HG03060 (cell line): ENCODE results near the gene MRPS23.
"Not testable (repeated sequence)": the region's sequence is repeated elsewhere in the genome, so short reads cannot be mapped to it uniquely, and the experiment has no call there.

Experiments used
- ATAC-seq: cut with Tn5 transposase; IDR thresholded peaks from one replicate; pipeline ENCODE4 v1.9.1; 2021; ENCODE audit warnings: low read depth, moderate number of reproducible peaks; ENCODE audit not compliant: unreplicated experiment

MRPS23 gene

GRCh38 chr17:57864273-57864672 lies 14.4 kb upstream of the MRPS23 start:
- ATAC-seq: no peak

GRCh38 chr17:57862694-57863667 lies 13.1 kb upstream of the MRPS23 start:
- no peak for ATAC-seq

DNA sequence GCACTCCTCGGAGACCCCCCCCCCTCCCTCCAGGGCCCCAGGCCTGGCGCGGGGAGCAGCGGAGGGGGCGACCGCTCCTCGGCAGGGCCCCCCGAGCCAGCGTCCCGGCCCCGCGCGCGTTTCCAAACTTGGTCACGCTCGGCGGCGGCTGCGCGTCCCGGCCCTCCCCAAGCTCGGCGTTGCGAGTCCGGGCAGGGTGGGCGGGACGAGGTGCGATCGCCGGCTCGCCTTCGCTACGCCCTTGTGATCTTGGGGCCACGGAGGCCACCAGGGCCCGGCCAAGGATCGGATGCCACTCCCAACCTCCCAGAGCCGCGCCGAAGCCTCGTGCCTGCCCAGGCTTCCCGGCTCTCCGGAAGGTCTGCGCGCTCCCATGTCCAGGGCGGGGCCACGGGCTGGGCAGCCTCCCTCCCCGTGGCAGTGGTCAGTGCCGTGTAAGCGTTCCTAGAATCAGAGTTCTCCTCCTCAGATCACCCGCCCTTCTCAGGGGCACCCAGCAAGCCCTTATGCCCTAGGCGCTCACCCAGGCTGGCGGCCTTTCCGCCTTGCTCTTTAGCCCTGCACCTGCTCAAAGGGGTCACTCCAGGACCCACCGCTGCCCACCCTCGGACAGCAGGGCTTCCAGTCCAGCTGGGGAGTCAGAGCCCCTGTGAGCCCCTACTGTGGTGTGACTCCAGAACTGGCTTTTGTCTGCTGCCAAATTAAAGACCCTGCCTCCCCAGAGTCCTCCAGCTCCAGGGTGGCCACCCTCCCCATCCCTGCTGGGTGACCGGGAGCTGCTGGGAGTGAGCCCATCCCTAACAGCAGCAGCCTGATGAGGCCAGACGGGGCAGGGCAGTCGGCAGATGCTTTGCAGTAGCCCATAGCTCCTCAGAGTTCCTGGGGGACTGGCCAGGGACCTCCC lies 12.2 kb upstream of the MRPS23 start:
- ATAC-seq: no peak

- ATAC-seq: no peak
Measured at GRCh38 chr17:57861000-57861789, 11.4 kb upstream of the MRPS23 start.

- ATAC-seq: no peak
Measured at GRCh38 chr17:57860414-57860999, 10.7 kb upstream of the MRPS23 start.

- ATAC-seq: no peak
Measured at GRCh38 chr17:57859601-57860413, 10.0 kb upstream of the MRPS23 start.

DNA sequence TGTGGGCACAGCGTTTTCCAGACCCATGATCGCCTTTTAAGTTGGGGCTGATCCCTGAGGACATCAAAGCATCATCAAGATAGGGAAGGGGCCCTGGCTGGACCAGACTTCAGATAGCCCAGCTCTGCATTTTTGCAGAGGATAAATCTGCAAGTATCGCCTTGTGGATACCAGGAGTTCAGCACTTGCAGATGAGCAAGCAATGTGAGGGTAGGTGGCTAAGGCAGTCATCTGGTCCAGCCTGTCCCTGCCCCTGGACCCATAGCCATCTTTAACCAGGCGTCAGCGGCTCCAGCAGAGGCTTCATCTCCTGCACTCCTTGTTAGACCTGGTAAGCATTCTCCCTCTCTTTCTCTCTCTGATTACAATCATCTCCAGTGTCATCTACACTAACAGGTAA lies 9.0 kb upstream of the MRPS23 start:
- no peak for ATAC-seq

DNA sequence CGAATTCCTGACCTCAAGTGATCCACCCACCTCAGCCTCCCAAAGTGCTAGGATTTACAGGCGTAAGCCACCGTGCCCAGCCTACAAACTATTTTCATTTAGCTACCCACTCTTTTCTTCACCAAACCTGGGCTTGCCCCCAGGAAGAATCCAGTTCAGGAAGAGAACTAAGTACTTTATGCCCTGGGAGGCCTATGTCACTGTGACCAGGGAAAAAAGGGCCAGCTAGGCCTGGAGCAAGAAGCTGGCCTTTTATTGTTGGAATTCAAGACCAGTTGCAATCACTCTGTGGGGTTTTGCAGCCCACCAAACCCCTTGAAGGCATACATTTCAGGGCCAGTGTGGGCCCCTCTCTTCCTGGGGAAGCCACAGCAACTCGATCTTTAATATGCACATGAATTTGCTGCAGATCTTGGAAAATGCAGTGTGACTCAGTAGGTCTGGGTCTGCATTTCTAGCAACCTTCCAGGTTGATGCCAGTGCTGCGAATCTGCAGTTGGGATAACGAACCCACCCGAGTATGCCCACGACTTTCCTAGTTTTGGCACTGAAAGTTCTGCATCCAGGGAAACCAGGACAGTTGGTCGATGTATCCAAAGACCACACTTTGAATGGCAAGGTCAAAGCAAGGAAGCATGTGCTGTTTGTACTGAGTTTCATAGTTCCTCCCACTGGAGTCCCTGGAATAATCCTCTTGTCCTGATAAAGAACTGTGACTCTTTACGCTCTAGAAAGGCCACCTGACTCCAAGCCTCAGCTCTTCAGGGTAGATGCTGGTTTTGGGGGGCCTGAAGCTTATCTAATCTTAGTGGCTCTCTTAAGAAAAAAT lies 7.2 kb upstream of the MRPS23 start:
- no peak for ATAC-seq

- no peak for ATAC-seq
Measured at GRCh38 chr17:57855391-57856035, 5.7 kb upstream of the MRPS23 start.

- no peak for ATAC-seq
Measured at GRCh38 chr17:57853695-57854094, 3.9 kb upstream of the MRPS23 start.

GRCh38 chr17:57852955-57853328 lies 3.1 kb upstream of the MRPS23 start:
- ATAC-seq: no peak

DNA sequence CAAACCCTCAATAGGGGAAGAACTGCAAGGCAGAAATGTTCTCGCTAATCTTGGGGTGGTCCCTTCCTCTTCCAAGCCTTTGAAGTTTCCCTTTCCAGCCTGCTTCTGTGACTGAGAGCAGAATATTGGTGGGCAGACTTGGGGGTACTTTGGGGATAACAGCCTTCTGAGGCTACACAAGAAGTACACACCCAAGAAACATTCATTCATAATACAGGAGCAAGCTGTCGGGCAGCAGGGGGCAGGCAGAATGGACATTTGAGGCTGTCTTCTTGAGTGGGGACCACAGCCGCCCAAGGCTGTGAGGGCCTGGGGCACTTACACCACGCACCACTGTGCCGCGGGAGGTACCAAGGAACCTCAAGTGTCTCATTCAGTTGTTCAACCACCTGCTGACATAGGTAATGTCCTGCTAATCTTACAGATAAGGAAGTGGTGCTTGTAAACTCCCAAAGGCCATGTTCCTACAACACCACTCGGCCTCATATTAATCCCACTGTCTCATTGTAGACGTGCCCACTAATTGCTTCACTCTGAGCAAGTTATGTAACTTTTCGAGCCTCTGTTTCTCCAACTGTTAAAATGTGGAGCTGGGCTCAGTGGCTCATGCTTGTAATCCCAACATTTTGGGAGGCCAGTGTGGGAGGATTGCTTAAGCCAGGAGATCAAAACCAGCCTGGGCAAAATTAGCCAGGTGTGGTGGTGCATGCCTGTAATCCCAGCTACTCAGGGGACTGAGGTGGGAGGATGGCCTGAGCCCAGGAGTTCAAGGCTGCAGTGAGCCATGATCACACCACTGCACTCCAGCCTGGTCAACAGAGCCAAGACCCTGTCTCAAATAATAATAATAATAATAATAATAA lies 2.5 kb upstream of the MRPS23 start:
- no peak for ATAC-seq

- ATAC-seq: no peak
Measured at GRCh38 chr17:57849163-57849873, 526 bp downstream of the MRPS23 start.

DNA sequence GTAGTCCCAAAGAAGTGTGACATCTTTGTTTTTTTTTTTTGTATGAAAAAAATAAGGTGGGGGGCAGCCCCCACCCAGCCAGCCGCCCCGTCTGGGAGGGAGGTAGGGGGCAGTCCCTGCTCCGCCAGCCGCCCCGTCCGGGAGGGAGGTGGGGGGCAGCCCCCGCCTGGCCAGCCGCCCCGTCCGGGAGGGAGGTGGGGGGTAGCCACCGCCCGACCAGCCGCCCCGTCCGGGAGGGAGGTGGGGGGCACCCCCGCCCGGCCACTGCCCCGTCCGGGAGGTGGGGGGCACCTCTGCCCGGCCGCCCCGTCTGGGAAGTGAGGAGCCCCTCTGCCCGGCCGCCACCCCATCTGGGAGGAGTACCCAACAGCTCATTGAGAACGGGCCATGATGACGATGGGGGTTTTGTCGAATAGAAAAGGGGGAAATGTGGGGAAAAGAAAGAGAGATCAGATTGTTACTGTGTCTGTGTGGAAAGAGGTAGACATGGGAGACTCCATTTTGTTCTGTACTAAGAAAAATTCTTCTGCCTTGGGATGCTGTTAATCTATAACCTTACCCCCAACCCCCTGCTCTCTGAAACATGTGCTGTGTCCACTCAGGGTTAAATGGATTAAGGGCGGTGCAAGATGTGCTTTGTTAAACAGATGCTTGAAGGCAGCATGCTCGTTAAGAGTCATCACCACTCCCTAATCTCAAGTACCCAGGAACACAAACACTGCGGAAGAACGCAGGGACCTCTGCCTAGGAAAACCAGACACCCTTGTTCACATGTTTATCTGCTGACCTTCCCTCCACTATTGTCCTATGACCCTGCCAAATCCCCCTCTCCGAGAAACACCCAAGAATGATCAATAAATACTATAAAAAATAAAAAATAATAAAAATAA lies 3.5 kb downstream of the MRPS23 start:
- not testable (repeated sequence) for ATAC-seq

DNA sequence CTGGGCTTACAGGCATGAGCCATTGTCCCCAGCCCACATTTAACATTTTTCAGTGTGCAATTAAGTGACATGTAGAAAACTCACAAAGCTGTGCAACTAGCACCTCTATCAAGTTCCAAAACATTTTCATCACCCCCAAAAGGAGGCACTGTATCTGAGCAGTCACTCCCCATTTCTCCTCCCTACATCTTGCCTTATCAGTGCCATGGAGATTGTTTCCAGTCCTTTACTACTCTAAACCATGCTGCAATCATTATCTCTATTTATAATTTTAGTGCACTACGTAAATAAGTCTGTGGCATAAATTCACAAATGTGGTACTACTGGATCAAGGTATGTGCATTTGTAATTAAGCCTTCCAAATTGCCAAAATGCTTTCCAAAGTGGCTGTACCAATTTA lies 7.6 kb downstream of the MRPS23 start:
- ATAC-seq: no peak

DNA sequence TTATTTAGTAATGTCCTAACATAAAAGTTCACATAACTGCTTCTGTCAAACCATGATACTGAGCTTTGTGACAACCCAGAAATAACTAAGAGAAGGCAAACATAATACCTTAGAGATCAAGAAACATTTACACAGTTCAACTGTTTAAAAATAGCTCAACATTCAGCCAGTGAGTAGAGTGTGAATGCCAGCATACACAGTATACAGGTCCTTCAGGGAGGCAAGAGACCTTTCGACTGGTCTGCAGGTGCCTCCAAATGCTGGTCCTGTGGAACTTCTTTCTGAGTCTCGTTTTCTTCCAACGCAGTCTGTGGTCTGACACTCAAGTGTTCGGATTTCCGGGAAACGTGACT lies 10.3 kb downstream of the MRPS23 start:
- no peak for ATAC-seq
